IMR-90 (cell line): ENCODE results near the gene RHPN2.

Source experiments
- CEBPB ChIP-seq: IDR thresholded peaks from 2 replicates; pipeline ENCODE4 v1.6.1; 2012; ENCODE audit warnings: low read depth, low read length, improper control_type of control experiment
- CHD1 ChIP-seq: IDR thresholded peaks from 2 replicates; pipeline ENCODE4 v1.6.1; 2012; ENCODE audit warnings: low read depth, low read length, improper control_type of control experiment
- CTCF ChIP-seq: conservative IDR thresholded peaks from 2 replicates; pipeline ENCODE4 v1.5.1; 2012; ENCODE audit warnings: mild to moderate bottlenecking, low read depth, low read length, improper control_type of control experiment
- ELK1 ChIP-seq: fragments of 150-350 bp; IDR thresholded peaks from 2 replicates; pipeline ENCODE4 v1.6.1; 2016; ENCODE audit warnings: low read depth, mild to moderate bottlenecking, low read length, moderate library complexity, borderline replicate concordance
- FOS ChIP-seq: fragments of 150-350 bp; IDR thresholded peaks from 2 replicates; pipeline ENCODE4 v1.6.1; 2016; ENCODE audit warnings: low read depth, low read length
- MAFK ChIP-seq: IDR thresholded peaks from 2 replicates; pipeline ENCODE4 v1.6.1; 2012; ENCODE audit warnings: low read depth, low read length, improper control_type of control experiment
- MAZ ChIP-seq: IDR thresholded peaks from 2 replicates; pipeline ENCODE4 v1.6.1; 2012; ENCODE audit warnings: low read depth, mild to moderate bottlenecking, low read length, improper control_type of control experiment, moderate library complexity, borderline replicate concordance
- MXI1 ChIP-seq: IDR thresholded peaks from 2 replicates; pipeline ENCODE4 v1.6.1; 2012; ENCODE audit warnings: low read depth, mild to moderate bottlenecking, low read length, moderate library complexity, borderline replicate concordance
- POLR2A ChIP-seq: IDR thresholded peaks from 2 replicates; pipeline ENCODE4 v1.6.1; 2012; ENCODE audit warnings: mild to moderate bottlenecking, low read depth, low read length
- RAD21 ChIP-seq: IDR thresholded peaks from 2 replicates; pipeline ENCODE4 v1.6.1; 2012; ENCODE audit warnings: low read length, improper control_type of control experiment
- RCOR1 ChIP-seq: IDR thresholded peaks from 2 replicates; pipeline ENCODE4 v1.6.1; 2012; ENCODE audit warnings: mild to moderate bottlenecking, low read length, improper control_type of control experiment; ENCODE audit not compliant: insufficient replicate concordance
- RFX5 ChIP-seq: IDR thresholded peaks from 2 replicates; pipeline ENCODE4 v1.8.0; 2012; ENCODE audit warnings: low read depth, mild to moderate bottlenecking, low read length, moderate library complexity
- USF2 ChIP-seq: fragments of 150-350 bp; IDR thresholded peaks from 2 replicates; pipeline ENCODE4 v1.6.1; 2017; ENCODE audit warnings: mild to moderate bottlenecking, antibody characterized with exemption, low read length, low read depth

GRCh38 chr19:33029746-33030303, 34.9 kb downstream of the RHPN2 start:
- TF ChIP-seq CTCF (no peak), POLR2A (no peak), MAZ (no peak), USF2 (no peak), ELK1 (no peak), CHD1 (no peak), CEBPB (no peak), FOS (no peak), RFX5 (no peak), MXI1 (no peak), RAD21 (no peak), MAFK (no peak), RCOR1 (no peak)
